ENCODE data around the gene PLCB3.

Gene PLCB3

GRCh38 chr11:64223001-64223651 lies 28.2 kb upstream of the PLCB3 start:
- no peak for DNase-seq

- DNase-seq: no peak
Measured at GRCh38 chr11:64224151-64224890, 27.0 kb upstream of the PLCB3 start.

- no peak for DNase-seq
Measured at GRCh38 chr11:64224891-64225607, 26.3 kb upstream of the PLCB3 start.

GRCh38 chr11:64225608-64226506 lies 25.5 kb upstream of the PLCB3 start, which contains the start of the genes NUDT22 and TRPT1:
NUDT22 (plus strand) TSS chr11:64226274; CDS start chr11:64226653, 379 bp downstream.
TRPT1 (minus strand) TSS chr11:64226186; CDS start chr11:64225860, 326 bp downstream.
- DNase-seq: peak; percentile 91

- DNase-seq: peak; percentile 44
Measured at GRCh38 chr11:64226507-64227051, 24.8 kb upstream of the PLCB3 start.

GRCh38 chr11:64227405-64227956 lies 23.8 kb upstream of the PLCB3 start:
- DNase-seq: no peak

GRCh38 chr11:64229090-64229743 lies 22.1 kb upstream of the PLCB3 start:
- DNase-seq: no peak

GRCh38 chr11:64229744-64230170 lies 21.6 kb upstream of the PLCB3 start:
- no peak for DNase-seq

GRCh38 chr11:64230171-64230984 lies 21.0 kb upstream of the PLCB3 start, which contains the start of gene DNAJC4:
DNAJC4 (plus strand) TSS chr11:64230548; CDS start chr11:64230855, 307 bp downstream.
- DNase-seq: peak; percentile 97

GRCh38 chr11:64230985-64231365 lies 20.4 kb upstream of the PLCB3 start:
- no peak for DNase-seq

GRCh38 chr11:64231546-64231945 lies 19.8 kb upstream of the PLCB3 start:
- DNase-seq: no peak

- no peak for DNase-seq
Measured at GRCh38 chr11:64232182-64232966, 19.0 kb upstream of the PLCB3 start.

GRCh38 chr11:64232967-64233315 lies 18.4 kb upstream of the PLCB3 start:
- no peak for DNase-seq

- peak; percentile 83 for DNase-seq
Measured at GRCh38 chr11:64233913-64234586, 17.3 kb upstream of the PLCB3 start, which contains the start of gene VEGFB. VEGFB (plus strand) TSS chr11:64234584; CDS start chr11:64234834, 250 bp downstream.

GRCh38 chr11:64234647-64235379 lies 16.5 kb upstream of the PLCB3 start:
- peak; percentile 56 for DNase-seq

- DNase-seq: no peak
Measured at GRCh38 chr11:64235437-64236161, 15.7 kb upstream of the PLCB3 start.

GRCh38 chr11:64237484-64237951 lies 13.8 kb upstream of the PLCB3 start:
- DNase-seq: peak; percentile 88

All from NCI-H345 (cell line).